Kidney (tissue), 14 donors: Measurements from ENCODE around the gene CXCR6. TPM values are rescaled to one million over a fixed set of nuclear protein-coding genes. Genes with fewer than 3 reads are reported as not detected.

Experiments
- DNase-seq, 5 donors: peaks; one replicate each; pipeline ENCODE4 v3.0.0-alpha.2; 2013 to 2020
- FAIRE-seq: peaks from 2 replicates; lab custom pipeline; 2012; peaks lifted over from hg19 to GRCh38; lab: Jason Lieb, UNC
- H3K27ac ChIP-seq, 2 donors: one replicate each; pipeline ENCODE4 v1.7.0; 2013; ENCODE audit warnings: low read depth in 2 of 2, low read length in 2 of 2, inconsistent platforms in 1 of 2
- H3K27me3 ChIP-seq: one replicate; pipeline ENCODE4 v1.7.1; 2013; ENCODE audit warnings: low read length, inconsistent platforms; ENCODE audit not compliant: control insufficient read depth, insufficient read depth
- H3K36me3 ChIP-seq, 3 donors: one replicate each; pipeline versions ENCODE4 v1.7.0 to v1.7.1; 2013; ENCODE audit warnings: low read length in 3 of 3, control low read depth in 1 of 3, inconsistent platforms in 1 of 3; ENCODE audit not compliant: insufficient read depth in 3 of 3, control insufficient read depth in 2 of 3
- H3K4me1 ChIP-seq, 3 donors: one replicate each; pipeline versions ENCODE4 v1.7.0 to v1.7.1; 2013; ENCODE audit warnings: low read length in 3 of 3, inconsistent platforms in 1 of 3, low read depth in 1 of 3; ENCODE audit not compliant: control insufficient read depth in 2 of 3, insufficient read depth in 2 of 3
- H3K4me3 ChIP-seq, 3 donors: one replicate each; pipeline versions ENCODE4 v1.7.0 to v1.8.1; 2013; ENCODE audit warnings: low read length in 3 of 3, control low read depth in 1 of 3, inconsistent platforms in 1 of 3
- H3K9ac ChIP-seq, 3 donors: one replicate each; pipeline versions ENCODE4 v1.7.0 to v1.7.1; 2013; ENCODE audit warnings: low read length in 3 of 3, control low read depth in 1 of 3, inconsistent platforms in 1 of 3
- H3K9me3 ChIP-seq, 3 donors: one replicate each; pipeline versions ENCODE4 v1.7.0 to v1.7.1; 2013; ENCODE audit warnings: low read length in 3 of 3, control low read depth in 1 of 3, inconsistent platforms in 1 of 3; ENCODE audit not compliant: control insufficient read depth in 2 of 3, insufficient read depth in 1 of 3
- CTCF ChIP-seq: IDR thresholded peaks from 3 replicates; pipeline ENCODE4 v1.5.1; 2012; ENCODE audit warnings: mild to moderate bottlenecking, moderate library complexity, borderline replicate concordance; ENCODE audit not compliant: insufficient read depth; ENCODE audit errors: extremely low read depth
- intact Hi-C: fragments of 100-400 bp; cut with DNase I; formaldehyde crosslinking; loops from one replicate; pipeline ENCODE4 v1.11.1; 2022
- polyA plus RNA-seq: library from polyadenylated mRNA; stranded (reverse); fragments of 350-450 nt; fragmentation: Illumina TruSeq; extraction: RNeasy Lipid Tissue Mini Kit (QIAGEN cat#74804); gene quantifications from one replicate; pipeline ENCODE4 v1.2.3, GENCODE V29; 2014; ENCODE audit warnings: low read depth, low replicate concordance; ENCODE audit not compliant: insufficient read depth
- total RNA-seq: library from RNA; stranded (reverse); fragmentation: NEBNext Ultra II Directional; extraction: Animal tissue kit (Norgen Biotek cat#: 25700); gene quantifications from one replicate; pipeline ENCODE4 v1.2.1, GENCODE V29; 2021
- donor health status: control.
- donor health status: control.
- donor health status: control.
- donor health status: control.
- donor health status: control.
- donor health status: DM: yes; HTN: yes; CAD: no.
- donor health status: Normal renal cell carcinoma (clear cell type).

Gene CXCR6
- total and polyA plus RNA-seq, 2 donors from 2014 or later = 0.39 to 2.7 TPM

- FAIRE-seq = no peak
- Histone ChIP-seq H3K9me3 (no peaks in the 10 kb centered on the region), H3K27ac (no peak overlapping the region), H3K4me3 (no peak overlapping the region), H3K4me1 (no peaks in the 10 kb centered on the region), H3K36me3 (no peaks in the 10 kb centered on the region), H3K9ac (no peak overlapping the region), H3K27me3 (no peaks in the 10 kb centered on the region)
- peak in 1 of 5 donors; percentile 22 for DNase-seq
- intact Hi-C loops = no loop called here
- no peak for TF ChIP-seq CTCF
Observed at GRCh38 chr3:45906681-45907407, 36.4 kb upstream of the CXCR6 start.

GRCh38 chr3:45907769-45908705 lies 35.2 kb upstream of the CXCR6 start:
- Histone ChIP-seq H3K36me3 (no peaks in the 10 kb centered on the region), H3K4me3 (no peak overlapping the region), H3K27ac (no peak overlapping the region), H3K9ac (no peak overlapping the region), H3K9me3 (no peaks in the 10 kb centered on the region), H3K27me3 (no peaks in the 10 kb centered on the region), H3K4me1 (no peaks in the 10 kb centered on the region)
- no peak for FAIRE-seq
- TF ChIP-seq CTCF = no peak
- intact Hi-C loops = no loop called here
- no peak for DNase-seq

GRCh38 chr3:45908761-45909160 lies 34.5 kb upstream of the CXCR6 start:
- Histone ChIP-seq H3K9ac (no peak overlapping the region), H3K4me3 (no peak overlapping the region), H3K27me3 (no peaks in the 10 kb centered on the region), H3K27ac (no peak overlapping the region), H3K9me3 (no peaks in the 10 kb centered on the region), H3K36me3 (no peaks in the 10 kb centered on the region), H3K4me1 (no peaks in the 10 kb centered on the region)
- intact Hi-C loops = no loop called here
- FAIRE-seq (no peak), DNase-seq (no peak)
- TF ChIP-seq CTCF = no peak
